Measurements from ENCODE around the gene ACVR2A.

DNA sequence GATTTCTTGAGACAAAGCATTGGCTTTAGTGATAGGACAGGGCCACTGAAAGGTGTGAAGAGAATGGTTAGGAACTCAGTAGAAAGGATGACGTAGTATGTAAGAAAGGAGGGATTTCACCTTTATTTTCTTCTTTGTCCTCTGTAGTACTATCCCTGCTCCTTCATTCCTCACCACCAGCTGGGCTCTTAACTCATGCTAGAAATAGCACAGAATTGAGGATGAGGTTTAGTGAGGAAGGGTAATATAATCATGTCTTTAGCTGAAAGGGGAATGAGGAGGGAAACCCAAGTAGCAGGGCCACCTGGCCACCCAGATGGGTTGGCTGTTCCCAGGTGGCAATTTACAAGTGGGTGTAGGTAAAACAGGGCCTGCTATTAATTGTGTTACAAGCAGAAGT is 15.2 kb downstream of the ACVR2A start:
- TF ChIP-seq, protein P1, sequence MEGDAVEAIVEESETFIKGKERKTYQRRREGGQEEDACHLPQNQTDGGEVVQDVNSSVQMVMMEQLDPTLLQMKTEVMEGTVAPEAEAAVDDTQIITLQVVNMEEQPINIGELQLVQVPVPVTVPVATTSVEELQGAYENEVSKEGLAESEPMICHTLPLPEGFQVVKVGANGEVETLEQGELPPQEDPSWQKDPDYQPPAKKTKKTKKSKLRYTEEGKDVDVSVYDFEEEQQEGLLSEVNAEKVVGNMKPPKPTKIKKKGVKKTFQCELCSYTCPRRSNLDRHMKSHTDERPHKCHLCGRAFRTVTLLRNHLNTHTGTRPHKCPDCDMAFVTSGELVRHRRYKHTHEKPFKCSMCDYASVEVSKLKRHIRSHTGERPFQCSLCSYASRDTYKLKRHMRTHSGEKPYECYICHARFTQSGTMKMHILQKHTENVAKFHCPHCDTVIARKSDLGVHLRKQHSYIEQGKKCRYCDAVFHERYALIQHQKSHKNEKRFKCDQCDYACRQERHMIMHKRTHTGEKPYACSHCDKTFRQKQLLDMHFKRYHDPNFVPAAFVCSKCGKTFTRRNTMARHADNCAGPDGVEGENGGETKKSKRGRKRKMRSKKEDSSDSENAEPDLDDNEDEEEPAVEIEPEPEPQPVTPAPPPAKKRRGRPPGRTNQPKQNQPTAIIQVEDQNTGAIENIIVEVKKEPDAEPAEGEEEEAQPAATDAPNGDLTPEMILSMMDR (conservative IDR thresholded peaks at IDR 0.05 in 1 of 2, IDR thresholded peaks at IDR 0.05 in 1 of 2; ENCODE audit: extremely low read depth in 1 of 2, insufficient read depth in 1 of 2, low read depth in 1 of 2, low read length in 2 of 2) = no peak
- TF ChIP-seq EZH2 (IDR thresholded peaks at IDR 0.05; ENCODE audit: borderline replicate concordance, low read length) = no peak

Measured in mammary epithelial cell (primary cell).